ENCODE data around the gene SLC46A2. TPM values are rescaled to one million over a fixed set of nuclear protein-coding genes. Genes with fewer than 3 reads are reported as not detected.

SLC46A2 gene
- total and polyA plus RNA-seq, 2 of the 13 experiments (the other 11 are each of a cell fraction or from before 2014, with no cell fraction given), result not detected

DNA sequence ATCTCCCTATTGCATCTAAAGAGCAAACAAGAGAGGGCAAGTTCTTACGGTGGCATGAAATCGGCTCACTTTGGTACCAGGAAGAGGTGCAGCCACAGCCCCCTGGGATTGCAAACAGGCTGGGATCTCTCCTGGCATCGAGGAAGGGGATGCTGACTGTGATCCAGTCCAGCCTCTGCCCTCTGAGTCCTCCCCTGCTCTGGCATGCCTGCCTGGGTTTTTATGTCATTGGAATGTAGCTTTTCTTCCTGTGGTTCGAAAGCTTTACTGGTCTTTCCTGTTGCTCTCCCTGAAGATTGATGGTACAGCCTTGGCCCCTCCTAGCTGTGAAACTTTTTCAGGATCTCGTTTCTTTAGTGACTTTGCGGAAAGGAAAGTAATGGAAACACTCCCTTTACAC lies 6.6 kb downstream of the SLC46A2 start:
- Histone ChIP-seq H3K27ac (ENCODE audit: extremely low read length, insufficient read depth, low read length) (no peak overlapping the region), H3K4me1 (ENCODE audit: insufficient read depth, low read length) (no peaks in the 10 kb centered on the region), H3K4me3 (replicated peaks in 1 of 3; ENCODE audit: insufficient read depth in 1 of 3, low read depth in 2 of 3, low read length in 3 of 3) (no peak overlapping the region), H3K36me3 (replicated peaks in 1 of 2; ENCODE audit: control insufficient read depth in 1 of 2, insufficient read depth in 2 of 2, low read length in 2 of 2) (no peaks in the 10 kb centered on the region), H3K79me2 (ENCODE audit: insufficient read depth, low read length) (no peaks in the 10 kb centered on the region), H4K20me1 (ENCODE audit: insufficient read depth, low read length) (no peaks in the 10 kb centered on the region), H2AFZ (ENCODE audit: low read length) (no peak overlapping the region), H3K4me2 (ENCODE audit: low read depth, low read length) (no peak overlapping the region), H3K27me3 (ENCODE audit: control insufficient read depth in 1 of 2, insufficient read depth in 2 of 2, low read length in 2 of 2) (no peaks in the 10 kb centered on the region), H3K9me3 (ENCODE audit: low read length) (no peaks in the 10 kb centered on the region), H3K9ac (ENCODE audit: insufficient read depth, low read depth, low read length) (no peak overlapping the region)
- BruUV-seq (replicated peaks), result no TSS peak
- 83% methylated on average over 5 of the region's 6 CpGs for WGBS (ENCODE audit: low lambda C conversion rate)
- intact Hi-C loops (cut with micrococcal nuclease; ENCODE audit: unreplicated experiment), result no loop called here
- FAIRE-seq, result no peak
- TF ChIP-seq NFATC3 (CRISPR knock-in tag; IDR thresholded peaks at IDR 0.05) (no peak), RAD51 (IDR thresholded peaks at IDR 0.05; ENCODE audit: borderline replicate concordance) (no peak), ZFP41 (CRISPR knock-in tag; IDR thresholded peaks at IDR 0.05; ENCODE audit: borderline replicate concordance) (no peak), MTF1 (CRISPR knock-in tag; IDR thresholded peaks at IDR 0.05) (no peak), ZNF253 (CRISPR knock-in tag; IDR thresholded peaks at IDR 0.05; ENCODE audit: borderline replicate concordance) (no peak), ZNF564 (CRISPR knock-in tag; IDR thresholded peaks at IDR 0.05) (no peak), ZNF773 (CRISPR knock-in tag; IDR thresholded peaks at IDR 0.05; ENCODE audit: borderline replicate concordance) (no peak), AGO1 (IDR thresholded peaks at IDR 0.05; ENCODE audit: low read depth, low read length, poor library complexity, severe bottlenecking) (no peak), SMARCC2 (IDR thresholded peaks at IDR 0.05) (no peak), CBX2 (IDR thresholded peaks at IDR 0.05; ENCODE audit: low read depth, low read length) (no peak), CBX2 (CRISPR knock-in tag; IDR thresholded peaks at IDR 0.05; ENCODE audit: low read depth) (no peak), ZNF17 (CRISPR knock-in tag; IDR thresholded peaks at IDR 0.05) (no peak), IRX3 (CRISPR knock-in tag; IDR thresholded peaks at IDR 0.05; ENCODE audit: borderline replicate concordance, low read depth) (no peak), TCF7 (IDR thresholded peaks at IDR 0.05; ENCODE audit: low read depth) (no peak), MXD1 (CRISPR knock-in tag; IDR thresholded peaks at IDR 0.05) (no peak)
- TF ChIP-seq, protein P1, sequence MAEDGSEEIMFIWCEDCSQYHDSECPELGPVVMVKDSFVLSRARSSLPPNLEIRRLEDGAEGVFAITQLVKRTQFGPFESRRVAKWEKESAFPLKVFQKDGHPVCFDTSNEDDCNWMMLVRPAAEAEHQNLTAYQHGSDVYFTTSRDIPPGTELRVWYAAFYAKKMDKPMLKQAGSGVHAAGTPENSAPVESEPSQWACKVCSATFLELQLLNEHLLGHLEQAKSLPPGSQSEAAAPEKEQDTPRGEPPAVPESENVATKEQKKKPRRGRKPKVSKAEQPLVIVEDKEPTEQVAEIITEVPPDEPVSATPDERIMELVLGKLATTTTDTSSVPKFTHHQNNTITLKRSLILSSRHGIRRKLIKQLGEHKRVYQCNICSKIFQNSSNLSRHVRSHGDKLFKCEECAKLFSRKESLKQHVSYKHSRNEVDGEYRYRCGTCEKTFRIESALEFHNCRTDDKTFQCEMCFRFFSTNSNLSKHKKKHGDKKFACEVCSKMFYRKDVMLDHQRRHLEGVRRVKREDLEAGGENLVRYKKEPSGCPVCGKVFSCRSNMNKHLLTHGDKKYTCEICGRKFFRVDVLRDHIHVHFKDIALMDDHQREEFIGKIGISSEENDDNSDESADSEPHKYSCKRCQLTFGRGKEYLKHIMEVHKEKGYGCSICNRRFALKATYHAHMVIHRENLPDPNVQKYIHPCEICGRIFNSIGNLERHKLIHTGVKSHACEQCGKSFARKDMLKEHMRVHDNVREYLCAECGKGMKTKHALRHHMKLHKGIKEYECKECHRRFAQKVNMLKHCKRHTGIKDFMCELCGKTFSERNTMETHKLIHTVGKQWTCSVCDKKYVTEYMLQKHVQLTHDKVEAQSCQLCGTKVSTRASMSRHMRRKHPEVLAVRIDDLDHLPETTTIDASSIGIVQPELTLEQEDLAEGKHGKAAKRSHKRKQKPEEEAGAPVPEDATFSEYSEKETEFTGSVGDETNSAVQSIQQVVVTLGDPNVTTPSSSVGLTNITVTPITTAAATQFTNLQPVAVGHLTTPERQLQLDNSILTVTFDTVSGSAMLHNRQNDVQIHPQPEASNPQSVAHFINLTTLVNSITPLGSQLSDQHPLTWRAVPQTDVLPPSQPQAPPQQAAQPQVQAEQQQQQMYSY (CRISPR knock-in tag; IDR thresholded peaks at IDR 0.05), result no peak
- TF ChIP-seq, protein P2, sequence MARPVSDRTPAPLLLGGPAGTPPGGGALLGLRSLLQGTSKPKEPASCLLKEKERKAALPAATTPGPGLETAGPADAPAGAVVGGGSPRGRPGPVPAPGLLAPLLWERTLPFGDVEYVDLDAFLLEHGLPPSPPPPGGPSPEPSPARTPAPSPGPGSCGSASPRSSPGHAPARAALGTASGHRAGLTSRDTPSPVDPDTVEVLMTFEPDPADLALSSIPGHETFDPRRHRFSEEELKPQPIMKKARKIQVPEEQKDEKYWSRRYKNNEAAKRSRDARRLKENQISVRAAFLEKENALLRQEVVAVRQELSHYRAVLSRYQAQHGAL (CRISPR knock-in tag; IDR thresholded peaks at IDR 0.05; ENCODE audit: not compliant biosample characterization), result no peak
- TF ChIP-seq, protein P3, sequence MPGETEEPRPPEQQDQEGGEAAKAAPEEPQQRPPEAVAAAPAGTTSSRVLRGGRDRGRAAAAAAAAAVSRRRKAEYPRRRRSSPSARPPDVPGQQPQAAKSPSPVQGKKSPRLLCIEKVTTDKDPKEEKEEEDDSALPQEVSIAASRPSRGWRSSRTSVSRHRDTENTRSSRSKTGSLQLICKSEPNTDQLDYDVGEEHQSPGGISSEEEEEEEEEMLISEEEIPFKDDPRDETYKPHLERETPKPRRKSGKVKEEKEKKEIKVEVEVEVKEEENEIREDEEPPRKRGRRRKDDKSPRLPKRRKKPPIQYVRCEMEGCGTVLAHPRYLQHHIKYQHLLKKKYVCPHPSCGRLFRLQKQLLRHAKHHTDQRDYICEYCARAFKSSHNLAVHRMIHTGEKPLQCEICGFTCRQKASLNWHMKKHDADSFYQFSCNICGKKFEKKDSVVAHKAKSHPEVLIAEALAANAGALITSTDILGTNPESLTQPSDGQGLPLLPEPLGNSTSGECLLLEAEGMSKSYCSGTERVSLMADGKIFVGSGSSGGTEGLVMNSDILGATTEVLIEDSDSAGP (CRISPR knock-in tag; IDR thresholded peaks at IDR 0.05; ENCODE audit: borderline replicate concordance), result no peak
- CTCF ChIA-PET (ENCODE audit: low intra/inter-chr PET ratio, low total read pairs), result no interaction called here
- in situ Hi-C loops (cut with HindIII; ENCODE audit: extremely low pct_ligation_motif_present, low pct_unique_long_range_greater_than_20kb), result no loop called here
- POLR2A ChIA-PET, result no interaction called here
- no peak for DNase-seq (ENCODE audit: low spot score)
- no peak for ATAC-seq
